Mesothelial cell of epicardium (in vitro differentiated cells): ENCODE measurements around the gene ESCO1. TPM values are rescaled to one million over a fixed set of nuclear protein-coding genes. Genes with fewer than 3 reads are reported as not detected.

Experiments used
- DNase-seq, 2 experiments: peaks; one replicate each; pipeline ENCODE4 v3.0.0; 2021; ENCODE audit warnings: low spot score in 2 of 2; ENCODE audit not compliant: unreplicated experiment in 2 of 2
- H3K27ac Mint-ChIP-seq: 2 replicates; pipeline ENCODE4 v1.8.0; 2021; ENCODE audit warnings: mixed read lengths
- H3K27me3 Mint-ChIP-seq: 2 replicates; pipeline ENCODE4 v1.8.0; 2021; ENCODE audit warnings: low read depth, mixed read lengths
- H3K36me3 Mint-ChIP-seq: 2 replicates; pipeline ENCODE4 v1.8.0; 2021; ENCODE audit warnings: mixed read lengths
- H3K4me1 Mint-ChIP-seq: 2 replicates; pipeline ENCODE4 v1.8.0; 2021; ENCODE audit warnings: mixed read lengths
- H3K4me3 Mint-ChIP-seq: 2 replicates; pipeline ENCODE4 v1.8.0; 2021; ENCODE audit warnings: mild to moderate bottlenecking, moderate library complexity, mixed read lengths
- H3K9me3 Mint-ChIP-seq: 2 replicates; pipeline ENCODE4 v1.8.0; 2021; ENCODE audit warnings: mixed read lengths
- CTCF ChIP-seq: fragments of 200-600 bp; sonication (generic); IDR thresholded peaks from one replicate; pipeline ENCODE4 v1.5.0; 2021; ENCODE audit warnings: antibody characterized with exemption; ENCODE audit not compliant: unreplicated experiment
- total RNA-seq: library from RNA; stranded (reverse); gene quantifications from 3 replicates; pipeline ENCODE4 v1.2.1, GENCODE V29; 2021

Gene ESCO1
- total RNA-seq, 1 donor from 2014 or later: 18.3 TPM

- Mint-ChIP-seq H3K36me3 (no peaks in the 10 kb centered on the region), H3K27ac (no peak overlapping the region), H3K4me3 (no peak overlapping the region), H3K9me3 (no peaks in the 10 kb centered on the region), H3K4me1 (no peaks in the 10 kb centered on the region), H3K27me3 (no peaks in the 10 kb centered on the region)
- no peak for DNase-seq
- TF ChIP-seq CTCF: no peak
Measured at GRCh38 chr18:21604671-21605070, 4.2 kb upstream of the ESCO1 start.

- TF ChIP-seq CTCF: no peak
- Mint-ChIP-seq H3K27me3 (no peaks in the 10 kb centered on the region), H3K4me3 (peak overlapping the region; percentile 34), H3K36me3 (no peaks in the 10 kb centered on the region), H3K9me3 (no peaks in the 10 kb centered on the region), H3K4me1 (peaks cover 11% of the 10 kb centered on the region), H3K27ac (peak overlapping the region; percentile 39)
- no peak for DNase-seq
Measured at GRCh38 chr18:21602299-21602587, 1.7 kb upstream of the ESCO1 start.

GRCh38 chr18:21599585-21600525 is 649 bp downstream of the ESCO1 start:
- H3K27me3 Mint-ChIP-seq: no peaks in the 10 kb centered on the region
- DNase-seq: peak; percentile 35 to 71
- no peaks in the 10 kb centered on the region for H3K36me3 Mint-ChIP-seq
- peaks cover 11% of the 10 kb centered on the region for H3K4me1 Mint-ChIP-seq
- H3K27ac Mint-ChIP-seq: peak overlapping the region; percentile 99
- peak overlapping the region; percentile 83 for H3K4me3 Mint-ChIP-seq
- TF ChIP-seq CTCF: no peak
- H3K9me3 Mint-ChIP-seq: no peaks in the 10 kb centered on the region

GRCh38 chr18:21598726-21599584 is 1.5 kb downstream of the ESCO1 start:
- Mint-ChIP-seq H3K36me3 (peaks cover 4% of the 10 kb centered on the region), H3K4me1 (peaks cover 11% of the 10 kb centered on the region), H3K27me3 (no peaks in the 10 kb centered on the region), H3K27ac (peak overlapping the region; percentile 99), H3K4me3 (peak overlapping the region; percentile 83), H3K9me3 (peaks cover 4% of the 10 kb centered on the region)
- no peak for TF ChIP-seq CTCF
- no peak for DNase-seq

- no peak overlapping the region for H3K27ac Mint-ChIP-seq
- H3K4me1 Mint-ChIP-seq: peaks cover 11% of the 10 kb centered on the region
- H3K27me3 Mint-ChIP-seq: no peaks in the 10 kb centered on the region
Measured at GRCh38 chr18:21597620-21598019, 2.9 kb downstream of the ESCO1 start.

More at GRCh38 chr18:21597620-21598019, 2.9 kb downstream of the ESCO1 start:
- Mint-ChIP-seq H3K4me3 (no peak overlapping the region), H3K9me3 (peaks cover 7% of the 10 kb centered on the region), H3K36me3 (peaks cover 9% of the 10 kb centered on the region)
- TF ChIP-seq CTCF: no peak
- DNase-seq: no peak
